Measurements from ENCODE around the gene FDXR.
"Not testable (repeated sequence)": the region's sequence is repeated elsewhere in the genome, so short reads cannot be mapped to it uniquely, and the experiment has no call there.

The FDXR gene, protein sequence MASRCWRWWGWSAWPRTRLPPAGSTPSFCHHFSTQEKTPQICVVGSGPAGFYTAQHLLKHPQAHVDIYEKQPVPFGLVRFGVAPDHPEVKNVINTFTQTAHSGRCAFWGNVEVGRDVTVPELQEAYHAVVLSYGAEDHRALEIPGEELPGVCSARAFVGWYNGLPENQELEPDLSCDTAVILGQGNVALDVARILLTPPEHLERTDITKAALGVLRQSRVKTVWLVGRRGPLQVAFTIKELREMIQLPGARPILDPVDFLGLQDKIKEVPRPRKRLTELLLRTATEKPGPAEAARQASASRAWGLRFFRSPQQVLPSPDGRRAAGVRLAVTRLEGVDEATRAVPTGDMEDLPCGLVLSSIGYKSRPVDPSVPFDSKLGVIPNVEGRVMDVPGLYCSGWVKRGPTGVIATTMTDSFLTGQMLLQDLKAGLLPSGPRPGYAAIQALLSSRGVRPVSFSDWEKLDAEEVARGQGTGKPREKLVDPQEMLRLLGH

GRCh38 chr17:74872313-74873036, at the start of gene FDXR:
Gene FDXR (minus strand): TSS chr17:74872994. CDS start chr17:74872944, 50 bp downstream.
- FAIRE-seq: no peak

GRCh38 chr17:74922172-74922571, 49.4 kb upstream of the FDXR start:
- FAIRE-seq: no peak

- FAIRE-seq: no peak
These were observed 49.0 kb upstream of the FDXR start for GRCh38 chr17:74921769-74922168.

GRCh38 chr17:74921026-74921681, 48.4 kb upstream of the FDXR start:
- FAIRE-seq: no peak

DNA sequence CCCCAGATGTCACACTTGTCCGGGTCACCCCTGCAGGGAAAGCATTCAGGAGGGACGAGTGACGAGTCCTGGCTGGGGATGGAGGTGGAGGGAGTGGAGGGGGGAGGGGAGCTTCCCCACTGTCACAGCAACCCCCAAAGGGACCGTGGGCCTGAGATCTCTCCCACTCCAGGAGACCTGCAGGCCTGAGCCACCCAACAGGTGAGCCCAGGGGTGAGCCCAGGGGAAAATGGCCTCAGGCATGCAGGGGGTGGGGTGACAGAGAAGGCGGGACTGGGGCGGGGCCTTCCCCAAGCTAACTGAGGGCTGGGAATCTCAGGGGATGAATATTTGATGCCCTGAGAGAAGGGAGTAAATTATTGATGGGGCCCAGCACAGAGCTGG, 47.8 kb upstream of the FDXR start:
- no peak for FAIRE-seq

DNA sequence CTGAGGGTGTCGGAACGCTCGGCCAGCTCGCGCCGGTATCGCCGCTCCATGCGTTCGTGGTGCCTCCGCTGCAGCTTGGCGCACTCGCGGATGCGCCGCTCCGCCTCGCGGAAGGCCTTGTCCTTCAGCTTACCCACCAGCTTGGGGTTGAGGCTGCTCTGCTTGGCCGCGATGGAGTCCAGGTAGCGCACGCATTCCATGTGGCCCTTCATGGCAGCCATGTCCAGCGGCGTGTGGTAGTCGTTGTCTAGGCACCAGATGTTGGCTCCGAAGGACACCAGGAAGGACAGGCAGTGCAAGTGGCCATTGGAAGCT, 47.5 kb upstream of the FDXR start:
- FAIRE-seq: no peak

- no peak for FAIRE-seq
These were observed 46.9 kb upstream of the FDXR start for GRCh38 chr17:74919440-74920305.

GRCh38 chr17:74918906-74919305, 46.1 kb upstream of the FDXR start:
- no peak for FAIRE-seq

DNA sequence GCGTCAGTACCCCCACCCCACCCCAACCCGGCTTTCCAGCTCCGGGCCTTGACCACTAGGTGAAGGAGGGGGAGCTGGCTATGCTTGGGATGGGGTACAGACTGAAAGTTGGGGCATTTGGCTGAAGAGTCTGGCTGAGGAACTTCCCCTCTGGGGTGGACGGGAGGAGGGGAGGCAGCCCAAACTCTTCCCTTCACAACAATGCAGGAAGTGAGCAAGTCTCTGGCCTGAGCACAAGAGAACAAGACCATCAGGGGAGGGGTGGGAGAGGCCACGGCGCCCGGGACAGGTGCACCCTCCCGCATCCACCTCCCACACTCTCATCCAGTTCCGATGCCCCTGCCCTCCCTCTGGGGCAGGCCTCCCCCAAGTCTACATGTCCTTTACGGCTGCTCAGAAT, 44.6 kb upstream of the FDXR start:
- FAIRE-seq: no peak

- no peak for FAIRE-seq
These were observed 44.0 kb upstream of the FDXR start for GRCh38 chr17:74916851-74917199.

DNA sequence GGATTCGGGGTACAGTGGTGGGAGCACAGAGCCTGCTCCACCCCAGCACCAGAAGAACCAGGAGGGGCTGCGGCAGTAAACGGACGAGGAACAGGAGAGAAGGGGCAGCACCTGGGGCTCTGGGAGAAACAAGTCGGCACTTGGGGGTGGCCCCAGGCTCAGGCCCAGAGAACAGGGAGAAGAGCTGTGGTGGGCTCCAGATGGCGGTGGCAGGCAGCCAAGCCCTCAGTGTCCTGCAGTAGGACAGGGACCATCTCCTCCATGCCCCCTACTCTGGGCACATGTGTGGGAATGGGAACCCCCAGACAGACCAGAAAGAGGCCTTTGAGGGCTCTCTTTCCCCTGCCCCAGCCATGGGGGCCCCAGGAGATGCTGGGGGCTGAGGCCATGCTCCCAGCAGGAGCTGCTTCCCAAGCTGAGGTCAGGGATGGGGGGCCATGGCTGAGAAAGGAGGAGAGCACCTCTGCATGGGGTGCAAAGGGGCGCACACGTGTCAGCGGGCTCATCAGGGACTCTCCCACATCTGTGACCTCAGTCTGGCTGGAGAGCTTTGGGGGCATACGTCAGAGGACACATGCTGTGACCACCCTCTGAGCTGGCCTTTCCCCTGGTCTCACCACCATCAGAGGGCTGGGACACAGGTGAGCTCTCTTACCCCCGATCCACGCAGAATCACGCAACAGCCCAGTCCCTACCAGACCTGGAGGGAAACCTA, 43.5 kb upstream of the FDXR start:
- FAIRE-seq: no peak

DNA sequence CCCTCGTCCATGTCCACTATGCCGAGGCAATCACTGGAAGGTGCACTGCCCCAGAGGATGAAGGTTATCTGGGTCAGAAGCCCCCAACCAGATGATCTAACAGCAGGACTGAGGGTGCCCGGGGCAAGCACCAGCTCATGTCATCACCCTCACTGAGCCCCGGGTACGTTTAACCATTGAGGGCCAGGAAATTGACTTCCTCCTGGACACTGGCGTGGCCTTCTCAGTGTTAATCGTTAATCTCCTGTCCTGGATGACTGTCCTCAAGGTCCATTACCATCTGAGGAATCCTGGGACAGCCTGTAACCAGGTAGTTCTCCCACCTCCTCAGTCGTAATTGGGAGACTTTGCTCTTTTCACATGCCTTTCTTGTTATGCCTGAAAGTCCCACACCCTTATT, 38.6 kb upstream of the FDXR start:
- FAIRE-seq: not testable (repeated sequence)

GRCh38 chr17:74909097-74909496, 36.3 kb upstream of the FDXR start:
- FAIRE-seq: not testable (repeated sequence)

GRCh38 chr17:74907012-74907411, 34.2 kb upstream of the FDXR start:
- no peak for FAIRE-seq

DNA sequence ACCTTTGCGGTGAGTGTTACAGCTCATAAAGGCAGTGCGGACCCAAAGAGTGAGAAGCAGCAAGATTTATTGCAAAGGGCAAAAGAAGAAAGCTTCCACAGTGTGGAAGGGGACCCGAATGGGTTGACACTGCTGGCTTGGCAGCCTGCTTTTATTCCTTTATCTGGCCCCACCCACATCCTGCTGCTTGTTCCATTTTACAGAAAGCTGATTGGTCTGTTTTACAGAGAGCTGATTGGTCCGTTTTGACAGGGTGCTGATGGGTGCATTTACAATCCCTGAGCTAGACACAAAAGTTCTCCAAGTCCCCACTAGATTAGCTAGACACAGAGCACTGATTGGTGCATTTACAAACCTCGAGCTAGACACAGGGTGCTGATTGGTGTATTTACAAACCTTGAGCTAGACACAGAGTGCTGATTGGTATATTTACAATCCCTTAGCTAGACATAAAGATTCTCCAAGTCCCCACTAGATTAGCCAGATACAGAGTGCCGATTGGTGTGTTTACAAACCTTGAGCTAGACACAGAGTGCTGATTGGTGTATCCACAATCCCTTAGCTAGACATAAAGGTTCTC, 33.5 kb upstream of the FDXR start:
- FAIRE-seq: not testable (repeated sequence)

DNA sequence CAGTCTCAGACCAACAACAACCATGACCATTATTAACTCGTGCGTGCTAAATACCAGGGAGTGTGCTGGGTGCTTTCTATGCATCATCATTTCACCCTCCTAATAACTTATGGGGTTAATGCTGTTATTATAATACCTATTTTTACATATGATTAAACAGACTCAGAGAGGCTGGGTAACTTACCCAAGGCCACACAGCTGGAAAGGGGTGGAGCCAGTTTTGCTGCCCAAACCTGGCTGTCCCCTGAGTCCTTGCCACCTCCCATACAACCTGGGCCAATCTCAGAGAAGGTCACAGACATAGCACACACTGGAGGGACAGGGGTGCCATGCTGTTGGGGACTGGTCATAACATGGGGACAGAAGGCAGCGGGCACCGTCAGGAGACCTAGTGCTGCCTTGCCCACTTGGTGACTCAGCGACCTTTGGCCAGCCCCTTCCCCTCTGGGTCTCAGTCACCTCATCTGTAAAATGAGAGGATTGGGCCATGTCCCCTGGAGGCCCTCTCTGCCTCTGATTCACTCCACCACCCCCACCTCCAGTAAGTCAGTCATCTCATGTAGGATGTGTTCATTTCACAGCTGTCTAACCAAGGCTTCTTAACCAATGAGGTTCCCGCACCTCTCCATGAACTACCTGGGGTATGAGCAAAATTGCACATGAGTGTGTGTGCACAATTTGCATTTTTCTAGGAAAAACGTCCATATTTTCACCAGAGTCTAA, 32.1 kb upstream of the FDXR start:
- FAIRE-seq: no peak

DNA sequence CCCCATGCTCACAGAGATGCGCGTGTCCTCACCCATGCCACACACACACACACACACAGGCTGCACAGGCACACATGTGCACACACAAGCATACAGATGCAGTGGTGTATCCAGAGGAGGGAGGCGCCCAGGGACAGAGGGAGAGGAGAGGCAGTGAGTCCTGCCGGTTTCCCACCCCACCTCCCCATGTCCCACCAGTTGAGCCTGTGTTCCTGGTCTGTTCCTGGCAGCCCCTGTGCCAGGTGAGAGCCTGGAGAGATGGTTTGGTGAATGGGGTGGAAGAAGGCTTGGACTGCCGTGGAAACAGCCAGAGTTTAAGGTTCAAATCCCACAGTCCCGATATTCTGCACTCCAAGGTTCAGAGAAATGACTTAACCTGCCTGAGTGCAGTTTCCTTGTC, 30.9 kb upstream of the FDXR start:
- no peak for FAIRE-seq

DNA sequence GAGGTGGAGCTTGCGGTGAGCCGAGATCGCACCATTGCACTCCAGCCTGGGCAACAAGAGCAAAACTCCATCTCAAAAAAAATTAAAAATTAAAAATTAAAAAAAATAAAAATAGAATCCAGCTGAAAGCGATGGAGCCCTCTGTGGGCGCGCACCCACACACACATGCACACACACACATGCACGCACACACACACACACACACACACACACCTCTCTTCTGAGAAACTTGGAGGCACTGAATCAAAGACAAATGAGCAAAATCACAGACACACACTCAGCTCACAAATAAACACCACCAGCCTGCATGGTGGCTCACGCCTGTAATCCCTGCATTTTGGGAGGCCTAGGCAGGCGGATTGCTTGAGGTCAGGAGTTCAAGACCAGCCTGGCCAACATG, 30.2 kb upstream of the FDXR start:
- FAIRE-seq: no peak

DNA sequence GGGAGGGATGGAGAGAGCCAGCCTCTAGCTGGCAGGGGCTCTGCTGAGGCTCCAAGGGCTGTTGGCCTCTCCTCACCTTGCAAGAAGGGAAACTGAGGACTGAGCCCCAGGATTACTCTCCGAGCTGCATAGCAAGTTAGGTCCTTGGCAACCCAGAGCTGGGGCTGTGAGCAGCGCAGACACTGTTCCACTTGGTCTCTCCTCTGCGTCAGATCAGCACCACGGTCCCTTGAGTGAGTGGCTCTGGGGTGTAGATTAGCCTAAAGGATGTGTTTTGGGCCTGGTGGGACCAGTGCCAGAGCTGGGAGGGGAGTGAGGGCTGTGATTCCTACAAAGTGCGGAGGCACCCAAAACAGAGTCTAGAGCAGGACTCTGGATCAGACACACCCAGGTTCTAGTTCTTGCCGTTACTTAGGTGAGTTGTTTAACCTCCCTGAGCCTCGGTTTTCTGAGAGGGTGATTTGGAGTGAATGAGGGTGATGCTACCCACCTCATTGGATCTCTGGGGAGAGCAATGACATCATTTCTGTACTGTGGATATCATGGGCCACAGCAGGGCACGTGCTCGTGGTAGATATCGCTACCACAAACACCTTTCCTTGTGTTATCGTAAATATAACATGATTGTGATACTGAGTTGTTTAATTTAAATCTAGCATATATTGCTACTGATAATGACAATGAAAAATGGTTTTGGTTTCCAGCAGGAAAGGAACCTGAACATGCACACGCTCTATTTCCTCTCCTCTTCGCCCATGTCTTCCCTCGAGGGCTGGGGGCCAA, 28.8 kb upstream of the FDXR start:
- FAIRE-seq: no peak

GRCh38 chr17:74900208-74900607, 27.4 kb upstream of the FDXR start:
- no peak for FAIRE-seq
